Stomach (tissue), 4 donors: ENCODE results near the gene LRRC72.

Source experiments
- CTCF ChIP-seq, 7 experiments: fragments of 450-650 bp in 4 of 7; fragments of 200-600 bp in 3 of 7; sonication (generic) in 3 of 7; IDR thresholded peaks; one replicate each; pipeline ENCODE4 v1.5.1; 2016 to 2019; ENCODE audit warnings: antibody characterized with exemption in 7 of 7, control low read depth in 2 of 7, mild to moderate bottlenecking in 1 of 7
- EP300 ChIP-seq: sonication (generic); formaldehyde crosslinking; IDR thresholded peaks from one replicate; pipeline ENCODE4 v1.6.1; 2017; ENCODE audit warnings: antibody characterized with exemption
- POLR2A ChIP-seq, 4 donors: fragments of 450-650 bp; IDR thresholded peaks; one replicate each; pipeline ENCODE4 v1.6.1; 2016; ENCODE audit warnings: antibody characterized with exemption in 4 of 4, control low read depth in 2 of 4, mild to moderate bottlenecking in 1 of 4, moderate library complexity in 1 of 4
- POLR2AphosphoS5 ChIP-seq, 3 donors: sonication (generic); formaldehyde crosslinking; IDR thresholded peaks; one replicate each; pipeline ENCODE4 v1.6.1; 2016; ENCODE audit warnings: antibody characterized with exemption in 3 of 3

DNA sequence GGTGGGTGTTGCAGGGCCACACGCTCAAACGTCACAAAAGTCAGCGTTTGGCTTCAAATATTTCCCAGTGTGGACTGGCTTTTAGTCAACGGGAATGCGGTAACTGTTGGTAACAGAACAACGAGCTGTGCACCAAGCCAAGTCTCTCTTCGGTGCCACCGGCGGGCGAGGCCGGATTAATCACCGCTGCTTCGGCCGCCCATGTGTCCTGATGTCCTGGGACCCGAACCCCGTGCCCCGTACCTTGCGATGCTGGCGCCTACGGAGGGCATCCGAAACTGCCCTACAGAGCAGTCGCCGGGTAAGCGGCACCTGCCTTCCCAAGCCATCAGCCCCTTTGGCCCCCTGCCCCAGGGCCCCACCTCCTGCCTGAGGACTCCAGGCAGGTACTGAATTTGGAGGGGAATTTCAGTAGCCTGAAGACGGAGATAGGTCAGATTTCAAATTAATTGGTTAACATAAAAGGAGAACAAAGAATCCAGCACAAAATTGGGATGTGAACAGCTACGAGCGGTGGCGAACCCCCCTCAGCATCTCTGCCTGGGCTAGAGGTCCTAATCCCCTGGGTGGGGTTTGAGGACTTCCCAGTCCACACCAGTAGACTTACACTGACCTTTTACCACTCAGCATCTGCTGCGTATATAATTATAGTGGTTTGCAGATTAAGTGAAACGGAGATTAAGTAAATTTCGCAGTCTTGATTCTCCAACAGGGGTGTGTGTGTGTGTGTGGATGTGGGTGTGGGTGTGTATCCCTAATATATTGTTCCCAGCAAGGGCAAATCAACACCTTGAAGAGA, at the start of gene LRRC72:
- TF ChIP-seq CTCF (IDR thresholded peaks at IDR 0.05) = no peak
- TF ChIP-seq POLR2A (IDR thresholded peaks at IDR 0.05) = no peak
- TF ChIP-seq POLR2AphosphoS5 (IDR thresholded peaks at IDR 0.05) = no peak
- no peak for TF ChIP-seq EP300
